Rectal smooth muscle tissue (tissue), 1 donor: Measurements from ENCODE around the gene SCRT2.
"Not testable (repeated sequence)": the region's sequence is repeated elsewhere in the genome, so short reads cannot be mapped to it uniquely, and the experiment has no call there.

Experiments used
- H3K27ac ChIP-seq: one replicate; pipeline ENCODE4 v1.7.0; 2013; ENCODE audit warnings: low read depth, low read length, inconsistent platforms
- H3K27me3 ChIP-seq: one replicate; pipeline ENCODE4 v1.7.0; 2013; ENCODE audit warnings: low read length; ENCODE audit not compliant: control insufficient read depth, insufficient read depth
- H3K36me3 ChIP-seq: one replicate; pipeline ENCODE4 v1.7.0; 2013; ENCODE audit warnings: low read length; ENCODE audit not compliant: control insufficient read depth, insufficient read depth
- H3K4me1 ChIP-seq: one replicate; pipeline ENCODE4 v1.7.0; 2013; ENCODE audit warnings: low read length; ENCODE audit not compliant: control insufficient read depth, insufficient read depth
- H3K4me3 ChIP-seq: one replicate; pipeline ENCODE4 v1.7.0; 2013; ENCODE audit warnings: low read length
- H3K9ac ChIP-seq: one replicate; pipeline ENCODE4 v1.7.0; 2013; ENCODE audit warnings: low read length

The SCRT2 gene

GRCh38 chr20:642013-642397, 33.6 kb downstream of the SCRT2 start:
- not testable (repeated sequence) for H3K4me3 ChIP-seq, H3K27me3 ChIP-seq, H3K27ac ChIP-seq, H3K36me3 ChIP-seq, H3K4me1 ChIP-seq, H3K9ac ChIP-seq

- Histone ChIP-seq H3K27me3 (no peaks in the 10 kb centered on the region), H3K27ac (no peak overlapping the region), H3K36me3 (no peaks in the 10 kb centered on the region), H3K4me1 (no peaks in the 10 kb centered on the region), H3K4me3 (no peak overlapping the region), H3K9ac (no peak overlapping the region)
Measured at GRCh38 chr20:641516-641875, 34.1 kb downstream of the SCRT2 start.

GRCh38 chr20:640674-641515, 34.7 kb downstream of the SCRT2 start:
- H3K9ac ChIP-seq = no peak overlapping the region
- no peaks in the 10 kb centered on the region for H3K36me3 ChIP-seq
- no peaks in the 10 kb centered on the region for H3K4me1 ChIP-seq
- no peaks in the 10 kb centered on the region for H3K27me3 ChIP-seq
- no peak overlapping the region for H3K4me3 ChIP-seq
- H3K27ac ChIP-seq = no peak overlapping the region

GRCh38 chr20:638579-638978, 37.0 kb downstream of the SCRT2 start:
- Histone ChIP-seq H3K36me3 (no peaks in the 10 kb centered on the region), H3K27me3 (no peaks in the 10 kb centered on the region), H3K4me3 (no peak overlapping the region), H3K9ac (no peak overlapping the region), H3K27ac (no peak overlapping the region), H3K4me1 (no peaks in the 10 kb centered on the region)

- Histone ChIP-seq H3K36me3 (no peaks in the 10 kb centered on the region), H3K4me1 (no peaks in the 10 kb centered on the region), H3K27me3 (no peaks in the 10 kb centered on the region), H3K4me3 (no peak overlapping the region), H3K9ac (no peak overlapping the region), H3K27ac (no peak overlapping the region)
Measured at GRCh38 chr20:637559-637958, 38.0 kb downstream of the SCRT2 start.

GRCh38 chr20:635893-636338, 39.7 kb downstream of the SCRT2 start:
- Histone ChIP-seq H3K27ac (no peak overlapping the region), H3K27me3 (no peaks in the 10 kb centered on the region), H3K9ac (no peak overlapping the region), H3K36me3 (no peaks in the 10 kb centered on the region), H3K4me1 (no peaks in the 10 kb centered on the region), H3K4me3 (no peak overlapping the region)

- no peaks in the 10 kb centered on the region for H3K27me3 ChIP-seq
- no peak overlapping the region for H3K4me3 ChIP-seq
- H3K9ac ChIP-seq = no peak overlapping the region
- H3K4me1 ChIP-seq = no peaks in the 10 kb centered on the region
- H3K36me3 ChIP-seq = no peaks in the 10 kb centered on the region
- no peak overlapping the region for H3K27ac ChIP-seq
Measured at GRCh38 chr20:635028-635892, 40.3 kb downstream of the SCRT2 start.

- H3K27ac ChIP-seq = no peak overlapping the region
- H3K9ac ChIP-seq = no peak overlapping the region
- H3K4me3 ChIP-seq = no peak overlapping the region
- no peaks in the 10 kb centered on the region for H3K4me1 ChIP-seq
- no peaks in the 10 kb centered on the region for H3K27me3 ChIP-seq
- H3K36me3 ChIP-seq = no peaks in the 10 kb centered on the region
Measured at GRCh38 chr20:634148-634925, 41.3 kb downstream of the SCRT2 start.

GRCh38 chr20:631101-631500, 44.5 kb downstream of the SCRT2 start:
- Histone ChIP-seq H3K36me3 (no peaks in the 10 kb centered on the region), H3K27ac (no peak overlapping the region), H3K4me1 (no peaks in the 10 kb centered on the region), H3K27me3 (no peaks in the 10 kb centered on the region), H3K9ac (no peak overlapping the region), H3K4me3 (no peak overlapping the region)

GRCh38 chr20:626579-626978, 49.0 kb downstream of the SCRT2 start:
- Histone ChIP-seq H3K4me3 (no peak overlapping the region), H3K9ac (no peak overlapping the region), H3K27ac (no peak overlapping the region), H3K27me3 (no peaks in the 10 kb centered on the region), H3K4me1 (no peaks in the 10 kb centered on the region), H3K36me3 (no peaks in the 10 kb centered on the region)

GRCh38 chr20:625360-625932, 50.2 kb downstream of the SCRT2 start:
- Histone ChIP-seq H3K27me3 (peaks cover under 1% of the 10 kb centered on the region), H3K4me1 (no peaks in the 10 kb centered on the region)

GRCh38 chr20:623704-624103, 51.9 kb downstream of the SCRT2 start:
- no peak overlapping the region for H3K27ac ChIP-seq
- H3K9ac ChIP-seq = no peak overlapping the region
- H3K4me3 ChIP-seq = no peak overlapping the region
- no peaks in the 10 kb centered on the region for H3K36me3 ChIP-seq
- peaks cover 3% of the 10 kb centered on the region for H3K27me3 ChIP-seq
- H3K4me1 ChIP-seq = no peaks in the 10 kb centered on the region

More at GRCh38 chr20:625360-625932, 50.2 kb downstream of the SCRT2 start:
- Histone ChIP-seq H3K9ac (no peak overlapping the region), H3K27ac (no peak overlapping the region), H3K36me3 (no peaks in the 10 kb centered on the region), H3K4me3 (no peak overlapping the region)
